Epithelial cell of proximal tubule (primary cell): ENCODE measurements around the gene EFCC1. TPM values are rescaled to one million over a fixed set of nuclear protein-coding genes. Genes with fewer than 3 reads are reported as not detected.
A peak's percentile ranks its signal among the peaks of the same experiment; 100 is the strongest.
"Not testable (repeated sequence)": the region's sequence is repeated elsewhere in the genome, so short reads cannot be mapped to it uniquely, and the experiment has no call there.

Experiments
- DNase-seq: peaks from one replicate; pipeline ENCODE4 v3.0.0-alpha.2; 2011; ENCODE audit warnings: low read depth
- H3K4me3 ChIP-seq: 2 replicates; pipeline ENCODE4 v1.5.1; 2011; ENCODE audit warnings: low read depth, mild to moderate bottlenecking, low read length
- total RNA-seq: library from RNA; depleted of rRNA; stranded (reverse); fragments of >200 nt; gene quantifications from 2 replicates; pipeline ENCODE4 v1.2.3, GENCODE V29; 2015
- TF ChIP-seq, protein P1 (sequence below): conservative IDR thresholded peaks from 2 replicates; pipeline ENCODE4 v1.5.1; 2012; ENCODE audit warnings: low read depth, mild to moderate bottlenecking, low read length

The EFCC1 gene
- total RNA-seq, 1 donor from 2014 or later = not detected

DNA sequence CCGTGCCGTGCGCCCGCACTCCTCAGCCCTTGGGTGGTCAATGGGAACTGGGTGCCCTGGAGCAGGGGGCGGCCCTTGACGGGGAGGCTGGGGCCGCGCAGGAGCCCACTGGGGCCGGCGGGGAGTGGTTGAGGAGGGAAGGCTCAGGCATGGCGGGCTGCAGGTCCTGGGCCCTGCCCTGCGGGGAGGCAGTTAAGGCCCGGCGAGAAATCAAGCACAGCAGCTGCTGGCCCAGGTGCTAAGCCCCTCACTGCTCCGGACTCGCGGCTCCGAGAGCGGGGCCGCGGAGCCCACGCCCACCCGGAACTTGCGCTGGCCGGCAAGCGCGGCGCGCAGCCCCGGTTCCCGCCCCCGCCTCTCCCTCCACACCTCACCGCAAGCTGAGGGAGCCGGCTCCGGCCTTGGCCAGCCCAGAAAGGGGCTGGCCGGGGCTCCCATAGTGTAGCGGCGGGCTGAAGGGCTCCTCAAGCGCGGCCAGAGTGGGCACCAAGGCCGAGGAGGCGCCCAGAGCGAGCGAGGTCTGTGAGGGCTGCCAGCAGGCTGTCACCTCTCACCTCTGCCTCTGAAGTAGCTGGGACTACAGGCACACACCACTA is 67.3 kb downstream of the EFCC1 start:
- H3K4me3 ChIP-seq = peak overlapping the region; percentile 45
- DNase-seq = no peak
- TF ChIP-seq, protein P1, sequence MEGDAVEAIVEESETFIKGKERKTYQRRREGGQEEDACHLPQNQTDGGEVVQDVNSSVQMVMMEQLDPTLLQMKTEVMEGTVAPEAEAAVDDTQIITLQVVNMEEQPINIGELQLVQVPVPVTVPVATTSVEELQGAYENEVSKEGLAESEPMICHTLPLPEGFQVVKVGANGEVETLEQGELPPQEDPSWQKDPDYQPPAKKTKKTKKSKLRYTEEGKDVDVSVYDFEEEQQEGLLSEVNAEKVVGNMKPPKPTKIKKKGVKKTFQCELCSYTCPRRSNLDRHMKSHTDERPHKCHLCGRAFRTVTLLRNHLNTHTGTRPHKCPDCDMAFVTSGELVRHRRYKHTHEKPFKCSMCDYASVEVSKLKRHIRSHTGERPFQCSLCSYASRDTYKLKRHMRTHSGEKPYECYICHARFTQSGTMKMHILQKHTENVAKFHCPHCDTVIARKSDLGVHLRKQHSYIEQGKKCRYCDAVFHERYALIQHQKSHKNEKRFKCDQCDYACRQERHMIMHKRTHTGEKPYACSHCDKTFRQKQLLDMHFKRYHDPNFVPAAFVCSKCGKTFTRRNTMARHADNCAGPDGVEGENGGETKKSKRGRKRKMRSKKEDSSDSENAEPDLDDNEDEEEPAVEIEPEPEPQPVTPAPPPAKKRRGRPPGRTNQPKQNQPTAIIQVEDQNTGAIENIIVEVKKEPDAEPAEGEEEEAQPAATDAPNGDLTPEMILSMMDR = no peak

DNA sequence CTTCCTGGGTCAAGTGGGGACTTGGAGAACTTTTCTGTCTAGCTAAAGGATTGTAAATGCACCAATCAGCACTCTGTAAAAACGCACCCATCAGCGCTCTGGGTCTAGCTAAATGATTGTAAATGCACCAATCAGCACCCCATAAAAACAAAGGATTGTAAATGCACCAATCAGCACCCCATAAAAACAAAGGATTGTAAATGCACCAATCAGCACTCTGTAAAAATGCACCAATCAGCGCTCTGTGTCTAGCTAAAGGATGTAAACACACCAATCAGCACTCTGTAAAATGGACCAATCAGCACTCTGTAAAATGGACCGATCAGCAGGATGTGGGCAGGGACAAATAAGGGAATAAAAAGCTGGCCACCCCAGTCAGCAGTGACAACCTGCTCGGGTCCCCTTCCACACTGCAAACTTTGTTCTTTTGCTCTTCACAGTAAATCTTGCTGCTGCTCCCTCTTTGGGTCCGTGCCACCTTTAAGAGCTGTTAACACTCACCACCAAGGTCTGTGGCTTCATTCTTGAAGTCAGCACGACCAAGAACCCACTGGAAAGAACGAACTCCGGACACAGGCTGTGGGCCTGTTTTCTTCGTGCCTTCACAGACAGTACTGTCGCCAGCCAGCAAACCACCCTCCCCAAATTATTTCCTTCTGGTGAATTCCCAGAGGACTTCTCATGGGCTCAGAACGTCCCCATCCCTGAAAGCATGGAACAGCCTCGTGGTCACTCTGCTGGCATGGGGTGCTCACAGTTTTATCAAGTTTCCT is 68.4 kb downstream of the EFCC1 start:
- DNase-seq, H3K4me3 ChIP-seq: not testable (repeated sequence)

DNA sequence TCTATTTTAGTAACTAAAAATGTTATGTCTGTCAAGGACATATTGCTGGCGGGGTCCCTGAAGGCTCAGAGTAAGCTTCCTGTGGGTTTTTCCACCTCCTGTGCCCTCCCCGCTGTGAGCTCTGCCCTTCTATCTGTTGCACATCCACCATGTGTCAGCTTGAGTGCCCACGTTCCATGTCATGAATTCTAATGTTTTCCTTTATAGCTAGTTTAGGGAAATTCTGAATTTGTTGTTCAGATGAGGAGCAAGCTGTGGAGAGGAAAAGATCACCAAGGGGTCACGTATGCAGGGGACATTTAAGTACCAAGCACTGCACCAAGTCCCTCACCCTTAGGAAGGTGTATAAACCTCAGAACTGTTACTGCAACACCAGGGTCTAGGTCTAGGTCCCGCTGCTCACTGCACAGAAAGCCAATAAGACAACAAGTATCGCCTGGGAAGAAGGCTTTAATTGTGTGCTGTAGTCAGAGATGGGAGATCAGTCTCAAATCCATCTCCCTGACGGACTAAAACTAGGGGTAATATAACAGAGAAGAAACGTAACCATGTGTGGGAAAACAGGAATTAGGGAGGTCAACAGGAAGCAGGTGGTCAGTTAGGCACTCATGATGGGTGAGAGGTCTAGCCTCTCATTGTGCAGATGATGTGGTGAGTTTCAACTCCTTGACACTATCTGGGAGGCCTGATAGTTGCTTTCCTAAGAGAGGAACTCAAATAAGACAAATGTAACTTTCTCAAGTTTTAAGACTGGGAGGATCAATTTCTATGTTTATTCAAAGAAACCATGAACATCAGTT is 69.2 kb downstream of the EFCC1 start:
- no peak for DNase-seq
- no peak overlapping the region for H3K4me3 ChIP-seq
- TF ChIP-seq, protein P1 = no peak

- no peak for DNase-seq
- no peak overlapping the region for H3K4me3 ChIP-seq
- TF ChIP-seq, protein P1 = no peak
Measured at GRCh38 chr3:129077222-129077621, 76.1 kb downstream of the EFCC1 start.

DNA sequence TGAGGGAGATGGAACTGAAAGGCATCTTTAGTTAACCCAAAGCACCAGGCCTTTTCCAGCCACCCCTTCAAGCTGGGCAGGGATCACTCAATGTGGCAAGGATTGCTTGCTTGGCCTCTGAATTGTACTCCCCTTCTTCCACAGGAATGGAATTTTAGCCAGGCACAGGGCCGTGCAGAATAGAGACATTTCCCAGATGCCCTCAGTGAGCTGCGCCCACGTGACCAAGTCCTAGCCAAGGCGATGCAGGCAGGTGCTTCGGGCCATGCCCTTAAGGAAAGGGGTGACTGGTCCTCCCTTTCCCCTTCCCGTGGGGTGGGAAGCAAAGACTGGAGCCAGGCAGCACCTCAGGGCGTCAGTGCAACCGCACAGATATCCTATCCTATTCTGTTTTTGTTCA is 77.4 kb downstream of the EFCC1 start:
- H3K4me3 ChIP-seq = no peak overlapping the region
- TF ChIP-seq, protein P1 = no peak
- no peak for DNase-seq

- no peak overlapping the region for H3K4me3 ChIP-seq
- DNase-seq = no peak
- TF ChIP-seq, protein P1 = no peak
Measured at GRCh38 chr3:129081503-129081902, 80.4 kb downstream of the EFCC1 start.

GRCh38 chr3:129082026-129082425 is 80.9 kb downstream of the EFCC1 start:
- DNase-seq = no peak
- H3K4me3 ChIP-seq = no peak overlapping the region
- TF ChIP-seq, protein P1 = no peak
